Neural cell (in vitro differentiated cells): ENCODE measurements around the gene GPATCH2L. TPM values are rescaled to one million over a fixed set of nuclear protein-coding genes. Genes with fewer than 3 reads are reported as not detected.

ENCODE experiments used
- H2AFZ ChIP-seq: fragments of 200-600, 300-800 bp; sonication (generic), shearing (Covaris generic); 2 replicates; pipeline ENCODE4 v1.6.0; 2014; ENCODE audit warnings: low read depth, mild to moderate bottlenecking, antibody characterized with exemption, low read length, moderate library complexity
- H3F3A ChIP-seq: fragments of 200-600 bp; shearing (Covaris generic); 2 replicates; pipeline ENCODE4 v1.6.1; 2016; ENCODE audit warnings: mild to moderate bottlenecking, moderate library complexity, mixed read lengths, antibody characterized with exemption, low read length; ENCODE audit not compliant: insufficient read depth, poor library complexity, severe bottlenecking
- H3K27ac ChIP-seq: fragments of 200-600, 300-800 bp; sonication (generic), shearing (Covaris generic); 2 replicates; pipeline ENCODE4 v1.5.1; 2014; ENCODE audit warnings: mild to moderate bottlenecking, low read length, moderate library complexity
- H3K27me3 ChIP-seq: fragments of 300-800, 200-600 bp; sonication (generic), shearing (Covaris generic); 2 replicates; pipeline ENCODE4 v1.6.0; 2014; ENCODE audit warnings: mild to moderate bottlenecking, low read depth, low read length, moderate library complexity; ENCODE audit not compliant: insufficient read depth
- H3K36me3 ChIP-seq: fragments of 300-800, 200-600 bp; sonication (generic), shearing (Covaris generic); 2 replicates; pipeline ENCODE4 v1.5.1; 2014; ENCODE audit warnings: mild to moderate bottlenecking, antibody characterized with exemption, low read length, moderate library complexity; ENCODE audit not compliant: insufficient read depth
- H3K4me2 ChIP-seq: fragments of 300-800, 200-600 bp; sonication (generic), shearing (Covaris generic); 2 replicates; pipeline ENCODE4 v1.6.0; 2014; ENCODE audit warnings: mild to moderate bottlenecking, low read length
- H3K4me3 ChIP-seq: fragments of 300-800, 200-600 bp; sonication (generic), shearing (Covaris generic); 2 replicates; pipeline ENCODE4 v1.5.1; 2014; ENCODE audit warnings: mild to moderate bottlenecking, low read length, moderate library complexity
- H3K79me2 ChIP-seq: fragments of 200-600 bp; shearing (Covaris generic); replicated peaks from 2 replicates; pipeline ENCODE4 v1.6.0; 2014; ENCODE audit warnings: mild to moderate bottlenecking, low read length, moderate library complexity; ENCODE audit not compliant: insufficient read depth
- H3K9ac ChIP-seq: fragments of 300-800, 200-600 bp; sonication (generic), shearing (Covaris generic); 2 replicates; pipeline ENCODE4 v1.6.1; 2016; ENCODE audit warnings: mild to moderate bottlenecking, low read length, mixed read lengths
- H3K9me2 ChIP-seq: fragments of 200-600 bp; shearing (Covaris generic); 2 replicates; pipeline ENCODE4 v1.6.1; 2016; ENCODE audit warnings: mild to moderate bottlenecking, low read length, mixed read lengths; ENCODE audit not compliant: insufficient read depth
- H3K9me3 ChIP-seq: fragments of 200-600, 300-800 bp; sonication (generic), shearing (Covaris generic); 2 replicates; pipeline ENCODE4 v1.6.1; 2016; ENCODE audit warnings: mild to moderate bottlenecking, mixed run types, low read length, moderate library complexity, mixed read lengths
- H4K20me1 ChIP-seq: fragments of 200-600 bp; shearing (Covaris generic); 2 replicates; pipeline ENCODE4 v1.6.1; 2016; ENCODE audit warnings: mild to moderate bottlenecking, mixed run types; ENCODE audit not compliant: insufficient read depth
- CTCF ChIP-seq: fragments of 450-650 bp; IDR thresholded peaks from 2 replicates; pipeline ENCODE4 v1.5.1; 2014; ENCODE audit warnings: antibody characterized with exemption, mild to moderate bottlenecking, moderate library complexity; ENCODE audit not compliant: poor library complexity, severe bottlenecking
- EP300 ChIP-seq: fragments of 450-650 bp; conservative IDR thresholded peaks from 2 replicates; pipeline ENCODE4 v1.6.1; 2014; ENCODE audit warnings: antibody characterized with exemption, mild to moderate bottlenecking, moderate library complexity; ENCODE audit not compliant: poor library complexity, severe bottlenecking
- EZH2 ChIP-seq: fragments of 200-600, 300-800 bp; shearing (Covaris generic), sonication (generic); IDR thresholded peaks from 2 replicates; pipeline ENCODE4 v1.6.1; 2014; ENCODE audit warnings: antibody characterized with exemption, low read length, borderline replicate concordance, mild to moderate bottlenecking; ENCODE audit not compliant: insufficient read depth, poor library complexity, severe bottlenecking
- MXI1 ChIP-seq: fragments of 450-650 bp; conservative IDR thresholded peaks from 2 replicates; pipeline ENCODE4 v1.6.1; 2014; ENCODE audit warnings: antibody characterized with exemption, mild to moderate bottlenecking; ENCODE audit not compliant: poor library complexity, severe bottlenecking
- POLR2AphosphoS5 ChIP-seq: IDR thresholded peaks from 2 replicates; pipeline ENCODE4 v1.6.1; 2012
- RAD21 ChIP-seq: fragments of 450-650 bp; conservative IDR thresholded peaks from 2 replicates; pipeline ENCODE4 v1.6.1; 2014; ENCODE audit warnings: antibody characterized with exemption, mild to moderate bottlenecking, moderate library complexity
- REST ChIP-seq: IDR thresholded peaks from 2 replicates; pipeline ENCODE4 v1.6.1; 2012; ENCODE audit warnings: borderline replicate concordance
- SMC3 ChIP-seq: fragments of 450-650 bp; conservative IDR thresholded peaks from 2 replicates; pipeline ENCODE4 v1.6.1; 2014; ENCODE audit warnings: antibody characterized with exemption, mild to moderate bottlenecking, moderate library complexity; ENCODE audit not compliant: poor library complexity
- TAF1 ChIP-seq: IDR thresholded peaks from 2 replicates; pipeline ENCODE4 v1.6.1; 2012; ENCODE audit warnings: low read depth
- polyA plus RNA-seq: library from polyadenylated mRNA; depleted of rRNA; stranded (reverse); fragments of >200 nt; gene quantifications from 2 replicates; pipeline ENCODE4 v1.2.3, GENCODE V29; 2014

The GPATCH2L gene
- polyA plus RNA-seq, 1 donor from 2014 or later: 49.6 TPM

GRCh38 chr14:76245097-76245496 is 93.4 kb downstream of the GPATCH2L start:
- Histone ChIP-seq H3K36me3 (no peaks in the 10 kb centered on the region), H3K4me3 (no peak overlapping the region), H3K4me2 (no peak overlapping the region), H3K27me3 (no peaks in the 10 kb centered on the region), H2AFZ (no peak overlapping the region), H3K27ac (no peak overlapping the region), H3K9ac (no peak overlapping the region), H3F3A (no peaks in the 10 kb centered on the region), H3K9me3 (no peaks in the 10 kb centered on the region), H3K79me2 (no peaks in the 10 kb centered on the region), H3K9me2 (no peaks in the 10 kb centered on the region), H4K20me1 (no peaks in the 10 kb centered on the region)
- no peak for TF ChIP-seq SMC3
- TF ChIP-seq REST: no peak
- no peak for TF ChIP-seq CTCF
- no peak for TF ChIP-seq MXI1
- no peak for TF ChIP-seq EZH2
- TF ChIP-seq RAD21: no peak
- no peak for TF ChIP-seq POLR2AphosphoS5
- TF ChIP-seq EP300: no peak
- TF ChIP-seq TAF1: no peak

GRCh38 chr14:76250302-76250701 is 98.6 kb downstream of the GPATCH2L start:
- Histone ChIP-seq H3K9me3 (no peaks in the 10 kb centered on the region), H2AFZ (no peak overlapping the region)

More at GRCh38 chr14:76250302-76250701, 98.6 kb downstream of the GPATCH2L start:
- Histone ChIP-seq H3K9me2 (no peaks in the 10 kb centered on the region), H3K79me2 (no peaks in the 10 kb centered on the region), H3K36me3 (no peaks in the 10 kb centered on the region), H3F3A (no peaks in the 10 kb centered on the region), H3K4me3 (no peak overlapping the region), H3K27me3 (no peaks in the 10 kb centered on the region), H3K9ac (no peak overlapping the region), H4K20me1 (no peaks in the 10 kb centered on the region), H3K27ac (no peak overlapping the region), H3K4me2 (no peak overlapping the region)
- TF ChIP-seq REST: no peak
